ENCODE data around the gene SHISAL1. TPM values are rescaled to one million over a fixed set of nuclear protein-coding genes. Genes with fewer than 3 reads are reported as not detected.

SHISAL1 gene
- total and polyA plus RNA-seq, 8 donors = 0.72 to 1.4 (median 0.92) TPM

DNA sequence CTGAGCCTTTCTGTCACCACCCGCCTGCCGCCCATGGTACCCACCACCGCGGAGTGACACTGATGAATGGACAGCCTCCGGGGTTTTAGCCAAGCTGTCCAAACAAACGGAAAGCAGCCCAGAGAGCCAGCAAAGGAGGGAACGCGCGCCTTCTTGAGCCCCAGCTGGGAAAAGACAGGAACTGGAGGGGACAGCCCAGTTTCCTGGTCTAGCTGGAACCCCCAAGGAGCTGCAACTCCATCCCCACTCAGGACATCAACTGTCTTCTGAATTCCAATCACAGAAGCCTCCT lies 33.7 kb downstream of the SHISAL1 start:
- intact Hi-C loops (cut with DNase I) = no loop called here
- peaks cover 0 to 80% of the 10 kb centered on the region in 2 donors for H3K27me3 ChIP-seq
- H3K27ac ChIP-seq = no peak overlapping the region
- H3K4me1 ChIP-seq = no peaks in the 10 kb centered on the region
- no peak overlapping the region for H3K4me3 ChIP-seq
- TF ChIP-seq, protein P1, sequence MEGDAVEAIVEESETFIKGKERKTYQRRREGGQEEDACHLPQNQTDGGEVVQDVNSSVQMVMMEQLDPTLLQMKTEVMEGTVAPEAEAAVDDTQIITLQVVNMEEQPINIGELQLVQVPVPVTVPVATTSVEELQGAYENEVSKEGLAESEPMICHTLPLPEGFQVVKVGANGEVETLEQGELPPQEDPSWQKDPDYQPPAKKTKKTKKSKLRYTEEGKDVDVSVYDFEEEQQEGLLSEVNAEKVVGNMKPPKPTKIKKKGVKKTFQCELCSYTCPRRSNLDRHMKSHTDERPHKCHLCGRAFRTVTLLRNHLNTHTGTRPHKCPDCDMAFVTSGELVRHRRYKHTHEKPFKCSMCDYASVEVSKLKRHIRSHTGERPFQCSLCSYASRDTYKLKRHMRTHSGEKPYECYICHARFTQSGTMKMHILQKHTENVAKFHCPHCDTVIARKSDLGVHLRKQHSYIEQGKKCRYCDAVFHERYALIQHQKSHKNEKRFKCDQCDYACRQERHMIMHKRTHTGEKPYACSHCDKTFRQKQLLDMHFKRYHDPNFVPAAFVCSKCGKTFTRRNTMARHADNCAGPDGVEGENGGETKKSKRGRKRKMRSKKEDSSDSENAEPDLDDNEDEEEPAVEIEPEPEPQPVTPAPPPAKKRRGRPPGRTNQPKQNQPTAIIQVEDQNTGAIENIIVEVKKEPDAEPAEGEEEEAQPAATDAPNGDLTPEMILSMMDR (IDR thresholded peaks at IDR 0.05) = no peak
- ATAC-seq (no peak), DNase-seq (peak in 1 of 4 donors; percentile 50)
- H3K9me3 ChIP-seq = no peaks in the 10 kb centered on the region
- H3K36me3 ChIP-seq = no peaks in the 10 kb centered on the region

DNA sequence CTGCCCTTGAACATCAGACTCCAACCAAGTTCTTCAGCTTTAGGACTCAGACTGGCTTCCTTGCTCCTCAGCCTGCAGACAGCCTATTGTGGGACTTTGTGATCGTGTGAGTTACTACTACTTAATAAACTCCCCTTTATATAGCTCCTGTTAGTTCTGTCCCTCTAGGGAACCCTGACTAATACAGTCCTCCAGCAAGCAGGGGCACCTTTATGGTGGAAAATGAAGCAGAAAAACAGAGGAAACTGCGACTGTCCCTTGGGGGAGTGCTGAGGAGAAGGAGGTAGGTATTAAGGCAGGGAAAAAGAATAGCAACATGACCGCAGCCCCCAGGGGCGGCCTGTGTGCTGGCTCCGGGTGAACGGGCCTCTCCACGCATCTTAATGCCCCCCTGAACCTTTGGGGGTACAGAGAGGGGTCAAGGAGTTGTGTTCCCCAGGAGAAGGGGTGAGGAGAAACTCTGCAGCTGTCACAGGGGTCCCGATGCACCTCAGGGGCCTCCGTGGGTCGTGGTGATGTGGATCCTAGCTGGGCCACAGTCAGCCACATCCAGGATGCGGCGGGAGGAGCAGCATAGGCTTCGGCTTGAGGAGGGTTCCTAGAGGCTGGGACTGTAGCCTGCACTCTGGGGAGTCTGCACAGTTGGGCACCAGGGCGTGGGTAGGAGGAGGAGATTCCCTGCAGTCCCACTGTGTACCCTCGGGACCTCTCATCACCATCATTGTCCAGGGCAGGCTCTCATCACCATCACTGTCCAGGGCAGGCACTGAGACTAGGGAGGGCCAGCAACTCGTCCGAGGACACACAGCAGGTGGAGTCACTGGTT lies 34.3 kb downstream of the SHISAL1 start:
- no peak overlapping the region for H3K27ac ChIP-seq
- no peak overlapping the region for H3K4me3 ChIP-seq
- H3K36me3 ChIP-seq = no peaks in the 10 kb centered on the region
- no peaks in the 10 kb centered on the region for H3K4me1 ChIP-seq
- DNase-seq (peak in 1 of 4 donors; percentile 55), ATAC-seq (no peak)
- intact Hi-C loops (cut with DNase I) = no loop called here
- H3K27me3 ChIP-seq = peaks cover 0 to 76% of the 10 kb centered on the region in 2 donors
- no peaks in the 10 kb centered on the region for H3K9me3 ChIP-seq
- TF ChIP-seq, protein P1 (IDR thresholded peaks at IDR 0.05) = no peak

DNA sequence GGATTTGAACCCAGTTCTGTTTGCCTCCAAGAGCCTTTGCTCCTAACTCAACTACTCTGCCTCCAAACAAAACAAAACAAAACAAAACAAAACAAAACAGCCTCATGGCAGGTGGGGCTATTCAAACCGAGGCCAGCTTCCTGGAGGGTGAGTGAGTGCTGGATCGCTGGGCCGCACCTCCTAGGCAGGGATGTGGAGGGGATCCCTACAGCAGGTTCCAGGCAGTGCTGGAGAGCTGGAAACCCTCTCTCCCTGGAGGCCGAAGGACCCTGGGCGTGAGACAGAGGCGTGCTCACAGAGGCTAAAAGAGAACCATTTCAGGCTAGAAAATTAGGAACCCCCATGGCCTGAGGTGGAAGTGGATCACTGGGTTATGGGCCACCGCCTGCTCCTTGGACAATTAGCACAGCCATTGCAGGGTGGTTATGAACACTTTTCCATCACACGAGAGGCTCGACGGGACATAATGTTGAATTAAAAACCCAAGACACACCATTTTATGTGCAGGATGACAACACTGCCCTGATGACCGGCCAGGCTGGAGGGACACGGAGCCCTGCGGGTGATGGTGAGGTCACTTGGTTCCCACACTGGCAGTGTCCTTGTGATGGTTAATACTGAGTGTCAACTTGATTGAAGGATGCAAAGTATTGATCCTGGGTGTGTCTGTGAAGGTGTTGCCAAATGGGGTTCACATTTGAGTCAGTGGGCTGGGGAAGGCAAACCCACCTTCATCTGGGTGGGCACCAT lies 35.2 kb downstream of the SHISAL1 start:
- no peak overlapping the region for H3K27ac ChIP-seq
- TF ChIP-seq, protein P1 (IDR thresholded peaks at IDR 0.05) = no peak
- H3K36me3 ChIP-seq = no peaks in the 10 kb centered on the region
- H3K4me1 ChIP-seq = no peaks in the 10 kb centered on the region
- intact Hi-C loops (cut with DNase I) = no loop called here
- peaks cover 0 to 67% of the 10 kb centered on the region in 2 donors for H3K27me3 ChIP-seq
- ATAC-seq (no peak), DNase-seq (peak in 1 of 4 donors; percentile 30)
- no peak overlapping the region for H3K4me3 ChIP-seq
- no peaks in the 10 kb centered on the region for H3K9me3 ChIP-seq

DNA sequence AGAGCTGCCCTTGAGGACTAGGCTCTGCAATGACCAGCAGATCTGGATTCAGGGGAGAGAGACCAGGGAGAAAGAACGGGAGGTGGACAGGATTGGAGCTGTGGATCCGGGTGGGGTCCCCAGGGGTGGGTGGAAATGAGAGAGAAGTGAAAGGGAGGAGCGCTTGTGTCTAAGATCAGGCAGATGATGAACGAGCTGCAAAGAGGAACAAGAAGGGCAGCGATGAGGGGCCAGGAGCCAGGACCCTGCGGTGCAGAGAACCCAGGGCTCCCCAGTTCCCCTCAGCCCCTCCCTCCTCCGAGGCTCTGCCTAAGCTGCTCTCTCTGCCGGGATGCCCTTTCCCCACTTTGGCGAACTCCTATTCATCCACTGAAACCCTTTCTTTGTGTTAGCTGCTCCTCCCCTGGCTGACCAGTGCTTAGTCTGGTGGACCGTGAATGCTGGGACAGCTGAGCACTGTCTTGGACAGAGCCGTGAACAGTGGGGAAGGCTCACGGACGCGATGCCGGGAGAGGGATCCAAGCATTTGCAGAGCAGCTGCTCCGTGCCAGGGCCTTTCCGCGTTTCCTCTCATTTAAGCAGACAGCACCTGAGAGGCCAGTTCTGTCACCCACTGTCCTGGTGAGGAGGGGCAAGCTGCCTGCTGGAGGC lies 35.9 kb downstream of the SHISAL1 start:
- no peak for ATAC-seq
- H3K27me3 ChIP-seq = peaks cover 0 to 60% of the 10 kb centered on the region in 2 donors

More for the DNA sequence above, 35.9 kb downstream of the SHISAL1 start:
- intact Hi-C loops (cut with DNase I) = no loop called here
- H3K36me3 ChIP-seq = no peaks in the 10 kb centered on the region
- H3K4me1 ChIP-seq = no peaks in the 10 kb centered on the region
- peak in 1 of 4 donors; percentile 33 for DNase-seq
- no peaks in the 10 kb centered on the region for H3K9me3 ChIP-seq
- no peak overlapping the region for H3K27ac ChIP-seq
- TF ChIP-seq, protein P1 (IDR thresholded peaks at IDR 0.05) = no peak
- no peak overlapping the region for H3K4me3 ChIP-seq
